Left colon (tissue), 2 donors: ENCODE data around the gene IGFALS. TPM values are rescaled to one million over a fixed set of nuclear protein-coding genes. Genes with fewer than 3 reads are reported as not detected.

Experiments
- ATAC-seq: fragments of 200-7000 bp; cut with Tn5 transposase; one replicate; pipeline ENCODE4 v1.9.1; 2020; ENCODE audit warnings: mild to moderate bottlenecking, moderate library complexity
- DNase-seq, 2 donors: peaks; one replicate each; pipeline ENCODE4 v3.0.0-alpha.2; 2020
- intact Hi-C, 2 donors: fragments of 100-400 bp; cut with DNase I in 1 of 2; cut with micrococcal nuclease in 1 of 2; formaldehyde crosslinking; loops; one replicate each; pipeline versions ENCODE4 v1.11.2 to v1.14.0; 2022; cut with DNase I, micrococcal nuclease
- total RNA-seq, 2 donors: library from RNA; stranded (reverse); fragmentation: NEBNext Ultra II Directional; extraction: Animal tissue kit (Norgen Biotek cat#: 25700); gene quantifications; one replicate each; pipeline ENCODE4 v1.2.1, GENCODE V29; 2021
- donor health status: DM: no; HTN: no; CAD: no.
- donor health status: DM: yes; HTN: yes; CAD: no.

The IGFALS gene
- total RNA-seq, 2 donors from 2014 or later, result 0.58 to 1.3 TPM

DNA sequence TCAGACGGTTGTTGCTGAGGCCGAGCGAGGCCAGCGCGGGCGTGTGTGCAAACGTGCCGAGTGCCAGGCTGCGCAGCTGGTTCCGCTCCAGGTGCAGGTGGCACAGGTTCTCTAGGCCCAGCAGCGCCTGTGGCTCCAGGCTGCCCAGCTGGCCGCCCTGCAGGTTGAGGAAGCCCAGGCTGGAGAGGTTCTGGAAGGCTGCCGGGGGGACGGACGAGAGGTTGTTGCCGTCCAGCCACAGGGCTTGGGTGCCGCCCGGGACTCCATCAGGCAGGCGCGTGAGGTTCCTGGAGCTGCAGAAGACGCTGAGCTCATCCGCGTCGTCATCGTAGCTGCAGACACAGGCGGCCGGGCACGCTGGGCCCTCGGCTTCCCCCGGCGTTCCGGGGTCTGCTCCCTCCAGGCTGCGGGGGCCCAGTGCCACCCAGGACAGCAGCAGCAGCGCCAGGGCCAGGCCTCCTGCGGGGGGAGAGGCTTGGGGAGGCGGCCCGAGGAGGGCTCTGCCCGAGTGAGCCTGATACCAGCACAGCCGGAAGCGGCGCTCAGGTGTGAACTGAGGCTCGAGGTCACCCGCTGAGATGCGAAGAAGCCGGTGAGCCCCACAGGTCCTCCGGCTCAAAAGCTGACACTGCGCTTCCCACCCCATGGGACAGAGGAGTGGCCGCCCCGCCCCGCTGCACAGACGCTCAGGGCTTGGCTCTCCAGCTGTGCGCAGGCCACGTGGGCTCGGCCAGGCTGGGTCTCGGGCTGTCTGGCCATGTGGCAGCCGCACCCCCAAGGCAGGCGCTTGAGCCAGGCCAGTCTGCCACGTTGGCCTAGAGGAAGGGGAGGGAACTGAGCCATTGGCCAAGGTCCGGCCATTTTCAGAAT is 1.3 kb downstream of the IGFALS start:
- DNase-seq, result peak in 1 of 2 donors; percentile 20
- intact Hi-C loops, result no loop called here
- ATAC-seq, result peak; percentile 63

GRCh38 chr16:1791256-1791942 is 2.1 kb downstream of the IGFALS start:
- intact Hi-C loops, result no loop called here
- DNase-seq (no peak), ATAC-seq (no peak)

DNA sequence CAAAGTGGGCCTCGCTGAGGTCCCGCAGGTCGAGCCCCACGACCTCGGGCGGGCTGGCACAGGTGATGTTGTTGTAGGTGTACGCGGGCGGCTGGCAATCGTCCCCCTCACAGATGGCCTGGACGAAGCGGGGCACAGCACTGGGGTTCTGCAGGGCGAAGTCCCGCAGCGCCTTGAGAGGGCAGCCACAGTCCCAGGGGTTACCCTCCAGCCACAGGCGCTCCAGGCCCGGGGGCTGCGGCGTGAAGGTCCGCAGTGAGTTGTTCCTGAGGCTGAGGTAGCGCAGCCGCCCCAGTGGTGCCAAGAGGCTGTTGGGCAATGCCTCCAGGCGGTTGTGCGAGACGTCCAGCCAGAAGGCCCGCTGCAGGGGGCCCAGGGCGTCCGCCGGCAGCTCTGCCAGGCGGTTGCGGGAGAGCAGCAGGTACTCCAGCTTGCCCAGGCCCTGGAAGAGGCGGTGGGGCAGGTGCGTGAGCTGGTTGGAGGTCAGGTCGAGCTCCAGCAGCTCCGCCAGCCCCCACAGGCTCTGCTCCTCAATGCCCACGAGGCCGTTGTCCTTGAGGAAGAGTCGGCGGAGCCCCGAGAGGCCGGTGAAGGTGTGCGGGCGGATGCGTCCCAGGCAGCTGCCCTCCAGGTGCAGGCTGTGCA is 2.8 kb downstream of the IGFALS start:
- intact Hi-C loops, result no loop called here
- DNase-seq, result no peak
- ATAC-seq, result no peak

DNA sequence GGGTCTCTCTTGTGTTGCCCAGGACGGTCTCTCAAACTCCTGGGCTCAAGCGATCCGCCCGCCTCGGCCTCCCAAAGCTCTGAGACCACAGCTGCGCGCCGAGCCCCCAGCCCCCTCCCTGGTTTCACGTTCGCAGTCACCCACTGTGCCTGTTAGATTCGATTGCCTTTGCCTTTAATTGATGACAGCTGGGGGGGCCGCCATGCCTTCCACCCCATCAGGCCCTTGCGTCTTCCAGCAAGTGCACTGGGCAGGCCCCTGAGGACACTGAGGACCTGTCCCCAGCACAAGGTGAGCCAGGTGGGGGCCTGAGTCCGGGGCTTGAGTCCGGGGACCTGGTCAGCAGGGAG is 3.3 kb downstream of the IGFALS start:
- intact Hi-C loops, result no loop called here
- ATAC-seq (no peak), DNase-seq (peak in 1 of 2 donors; percentile 23)

DNA sequence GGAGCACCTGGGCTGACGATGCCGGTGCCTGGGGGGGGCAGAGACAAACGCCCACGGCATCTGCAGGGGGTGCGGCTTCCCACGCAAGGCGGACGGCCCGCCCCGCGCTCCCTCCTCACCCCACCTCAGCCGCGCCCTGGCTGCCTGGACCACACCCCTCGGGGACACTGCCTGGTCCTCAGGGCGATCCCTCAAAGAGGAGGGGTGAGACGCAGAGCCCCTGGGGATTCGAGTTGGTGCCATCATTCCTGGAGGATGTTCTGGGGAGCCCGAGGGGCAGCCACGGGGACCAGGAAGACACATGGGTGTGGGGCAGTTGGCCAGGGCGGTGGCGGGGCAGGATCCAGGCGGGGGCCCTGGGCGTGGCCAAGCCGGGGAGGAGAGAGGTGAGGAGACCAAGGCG is 3.9 kb downstream of the IGFALS start:
- intact Hi-C loops, result no loop called here
- ATAC-seq (peak; percentile 15), DNase-seq (peak in 1 of 2 donors; percentile 22)

DNA sequence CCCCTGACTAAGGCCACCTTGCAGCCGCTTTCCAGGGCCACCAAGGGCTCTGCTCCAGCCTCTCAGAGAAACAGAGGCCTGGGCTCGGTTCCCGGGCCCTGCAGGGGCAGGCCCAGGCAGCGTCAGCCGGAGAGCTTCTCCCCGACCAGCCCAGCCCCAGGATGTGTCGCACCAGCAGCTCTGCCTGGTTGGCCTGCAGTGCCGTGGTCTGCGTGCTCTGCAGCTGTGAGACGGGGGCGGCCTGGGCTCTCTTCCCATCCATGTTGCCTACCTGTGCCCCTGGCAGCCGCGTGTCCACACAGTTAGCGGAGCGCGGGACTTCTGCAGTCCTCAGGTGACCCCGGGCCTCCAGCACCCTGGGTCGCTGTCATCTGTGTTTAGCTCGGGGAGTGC is 4.8 kb downstream of the IGFALS start:
- ATAC-seq, result no peak
- intact Hi-C loops, result no loop called here
- no peak for DNase-seq

GRCh38 chr16:1788095-1788707 is 5.3 kb downstream of the IGFALS start:
- DNase-seq (peak in 1 of 2 donors; percentile 20), ATAC-seq (no peak)
- intact Hi-C loops, result no loop called here

DNA sequence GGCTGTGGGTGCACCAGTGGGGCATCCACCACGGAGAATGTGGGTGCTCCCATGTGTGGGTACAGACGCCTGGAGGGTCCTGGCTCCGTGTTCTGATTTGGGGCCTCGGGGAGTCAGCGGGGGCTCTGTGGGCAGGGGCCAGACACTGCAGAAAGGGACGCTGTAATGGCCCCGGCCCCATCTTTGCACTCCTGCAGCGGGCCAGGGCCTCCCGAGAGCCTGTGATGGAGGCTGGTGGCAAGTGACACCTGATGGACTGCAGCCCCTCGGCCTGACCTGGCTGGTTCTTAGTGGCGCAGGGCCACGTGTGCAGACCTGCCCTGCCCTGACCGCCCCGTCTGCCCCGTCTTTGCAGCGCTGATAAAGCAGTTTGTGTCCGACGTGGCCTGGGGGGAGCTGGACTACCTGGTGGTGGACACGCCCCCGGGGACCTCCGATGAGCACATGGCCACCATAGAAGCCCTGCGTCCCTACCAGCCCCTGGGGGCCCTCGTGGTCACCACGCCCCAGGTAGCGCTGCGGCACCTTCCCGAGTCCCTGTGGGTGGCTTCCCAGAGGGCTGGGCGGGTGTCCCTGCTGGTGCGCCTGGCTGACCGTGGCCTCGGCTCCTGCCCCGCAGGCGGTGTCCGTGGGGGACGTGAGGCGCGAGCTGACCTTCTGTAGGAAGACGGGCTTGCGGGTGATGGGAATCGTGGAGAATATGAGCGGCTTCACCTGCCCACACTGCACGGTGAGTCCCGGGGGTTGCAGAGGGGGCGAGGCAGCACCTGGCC is 6.0 kb downstream of the IGFALS start:
- intact Hi-C loops, result no loop called here
- no peak for ATAC-seq
- peak in 1 of 2 donors; percentile 19 for DNase-seq

DNA sequence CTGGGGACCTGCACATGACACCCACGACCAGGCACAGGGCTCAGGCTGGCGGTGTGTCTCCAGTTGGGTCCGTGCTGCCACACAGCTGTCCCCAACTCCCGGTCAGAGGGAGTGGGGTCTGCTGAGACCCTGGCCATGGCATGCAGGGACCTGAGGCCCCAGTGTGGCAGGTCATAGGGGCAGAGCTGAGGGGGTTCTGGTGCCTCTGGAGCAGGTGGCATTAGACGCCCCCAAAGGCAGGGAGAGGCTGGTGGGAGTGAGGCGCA is 6.5 kb downstream of the IGFALS start:
- ATAC-seq, result no peak
- DNase-seq, result no peak
- intact Hi-C loops, result no loop called here

DNA sequence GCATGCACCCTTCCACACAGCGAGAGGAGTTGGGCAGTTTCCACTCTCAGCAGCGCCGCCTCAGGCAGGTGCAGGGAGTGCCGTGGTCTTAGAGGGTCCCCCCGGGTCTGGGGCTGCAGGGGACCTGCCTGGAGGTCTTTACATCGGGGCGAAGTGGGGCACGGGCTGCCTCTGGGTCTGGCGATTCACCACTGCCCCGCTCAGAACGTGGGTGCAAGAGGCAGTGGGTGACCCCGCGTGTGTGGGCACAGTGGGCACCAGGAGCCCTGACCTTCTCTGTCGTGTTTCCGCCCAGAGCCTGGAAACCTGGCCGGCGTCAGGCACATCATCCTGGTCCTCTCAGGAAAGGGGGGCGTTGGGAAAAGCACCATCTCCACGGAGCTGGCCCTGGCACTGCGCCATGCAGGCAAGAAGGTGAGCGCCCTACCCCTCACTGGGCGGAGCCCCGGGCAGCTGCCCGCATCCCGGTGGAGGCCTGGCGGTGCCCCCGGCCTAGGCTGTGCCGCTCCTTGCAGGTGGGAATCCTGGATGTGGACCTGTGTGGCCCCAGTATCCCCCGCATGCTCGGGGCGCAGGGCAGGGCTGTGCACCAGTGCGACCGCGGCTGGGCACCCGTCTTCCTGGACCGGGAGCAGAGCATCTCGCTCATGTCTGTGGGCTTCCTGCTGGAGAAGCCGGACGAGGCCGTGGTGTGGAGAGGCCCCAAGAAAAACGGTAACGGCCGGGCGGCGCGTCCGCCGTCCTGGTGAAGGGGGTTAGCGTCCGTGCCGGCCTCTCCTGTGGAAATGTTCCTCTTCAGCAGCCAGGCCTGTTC is 7.1 kb downstream of the IGFALS start:
- DNase-seq (no peak), ATAC-seq (no peak)
- intact Hi-C loops, result no loop called here

DNA sequence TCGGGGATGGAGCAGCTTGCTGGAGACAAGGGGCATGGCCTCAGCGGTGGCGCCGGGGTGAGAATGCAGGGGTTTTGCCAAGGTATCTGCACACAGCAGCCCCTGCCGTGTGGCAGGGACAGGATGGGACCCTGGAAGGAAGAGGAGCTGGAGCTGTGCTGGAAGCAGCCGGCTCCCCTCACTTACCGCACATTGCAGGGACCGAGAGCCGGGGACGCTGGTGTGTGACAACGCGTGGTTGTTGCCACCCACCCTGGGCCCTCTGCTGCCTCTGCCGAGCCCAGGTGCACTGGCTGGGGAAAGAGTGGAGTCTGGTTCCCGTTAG is 7.7 kb downstream of the IGFALS start:
- intact Hi-C loops, result no loop called here
- peak in 1 of 2 donors; percentile 26 for DNase-seq
- no peak for ATAC-seq

GRCh38 chr16:1784977-1785845 is 8.3 kb downstream of the IGFALS start:
- DNase-seq (peak in 1 of 2 donors; percentile 25), ATAC-seq (no peak)
- intact Hi-C loops, result no loop called here

- ATAC-seq (peak; percentile 83), DNase-seq (peak; percentile 99 to 100)
- intact Hi-C loops, result no loop called here
These were observed 10.9 kb downstream of the IGFALS start, which contains the start of the genes NUBP2 and SPSB3 for GRCh38 chr16:1782408-1783264. Gene NUBP2 (plus strand): TSS chr16:1782960. CDS start chr16:1783021, 61 bp downstream. Gene SPSB3 (minus strand): TSS chr16:1782571. CDS start chr16:1781483, 1,088 bp downstream.

DNA sequence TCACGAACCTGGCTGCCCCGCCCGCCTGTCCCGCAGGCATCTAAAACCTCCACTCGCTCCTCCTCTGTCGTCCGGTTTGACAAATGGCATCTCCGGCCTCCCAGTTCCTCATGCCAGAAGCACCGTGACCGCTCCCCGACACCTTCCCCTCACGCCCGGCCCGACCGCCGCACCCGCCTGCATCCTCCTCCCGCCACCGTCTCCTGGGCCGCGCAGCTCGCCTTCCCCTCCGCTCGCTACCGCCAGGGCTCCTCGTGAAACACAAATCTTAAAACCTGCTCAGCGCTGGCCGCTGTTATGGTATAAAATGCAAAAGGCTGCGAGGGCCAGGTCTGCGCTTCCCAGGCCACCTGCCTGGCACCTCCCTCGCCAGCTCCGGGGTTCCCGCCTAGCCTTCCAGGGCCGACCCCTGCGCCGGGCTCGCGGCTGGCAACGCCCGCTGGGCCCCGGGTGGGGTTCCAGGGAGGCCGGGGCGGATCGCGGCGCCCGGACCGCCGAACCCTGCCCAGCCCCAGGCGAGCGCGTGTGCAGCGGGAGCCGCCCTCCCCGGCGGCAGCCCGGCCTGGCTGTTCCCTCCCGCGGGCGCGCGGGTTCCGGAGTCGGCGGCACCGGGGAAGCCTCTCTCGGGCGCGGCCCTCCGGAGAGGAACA is 11.6 kb downstream of the IGFALS start:
- intact Hi-C loops, result no loop called here
- ATAC-seq (peak; percentile 39), DNase-seq (peak; percentile 38 to 53)

DNA sequence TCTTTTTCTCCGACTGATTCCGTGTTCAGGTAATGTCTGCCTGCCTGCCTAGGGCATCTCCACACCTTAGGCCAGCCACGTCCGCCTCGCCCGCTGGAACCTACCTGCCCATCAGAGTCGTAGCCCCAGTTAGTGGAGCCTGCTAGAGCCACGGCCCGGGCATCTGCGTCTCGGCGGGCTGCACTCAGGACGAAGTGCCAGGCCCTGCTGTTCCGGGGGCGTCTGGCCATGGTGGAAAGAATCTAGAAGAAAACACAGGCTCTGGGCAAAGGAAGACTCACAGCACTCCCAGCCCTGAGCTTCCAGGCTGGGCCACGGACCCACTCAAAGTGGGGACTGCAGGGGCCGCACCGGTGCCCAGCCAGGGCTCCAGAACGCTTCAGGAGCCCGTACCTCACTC is 12.3 kb downstream of the IGFALS start:
- ATAC-seq, result no peak
- intact Hi-C loops, result no loop called here
- DNase-seq, result peak; percentile 18 to 26

- no peak for DNase-seq
- intact Hi-C loops, result no loop called here
- no peak for ATAC-seq
These were observed 12.8 kb downstream of the IGFALS start for GRCh38 chr16:1780677-1781072.
